GM18951 (cell line): Measurements from ENCODE around the gene FBXO31.

Experiments used
- POLR2A ChIP-seq: IDR thresholded peaks from 4 replicates; pipeline ENCODE4 v1.6.1; 2011; ENCODE audit warnings: mild to moderate bottlenecking; ENCODE audit not compliant: insufficient read length, insufficient read depth; ENCODE audit errors: extremely low read depth
- in situ Hi-C: fragments of 300-500 bp; cut with MboI; formaldehyde crosslinking; loops from one replicate; pipeline ENCODE4 v1.12.0; 2022; ENCODE audit warnings: low sequenced_read_pairs, mixed read lengths, inconsistent platforms; ENCODE audit not compliant: unreplicated experiment

Gene FBXO31

DNA sequence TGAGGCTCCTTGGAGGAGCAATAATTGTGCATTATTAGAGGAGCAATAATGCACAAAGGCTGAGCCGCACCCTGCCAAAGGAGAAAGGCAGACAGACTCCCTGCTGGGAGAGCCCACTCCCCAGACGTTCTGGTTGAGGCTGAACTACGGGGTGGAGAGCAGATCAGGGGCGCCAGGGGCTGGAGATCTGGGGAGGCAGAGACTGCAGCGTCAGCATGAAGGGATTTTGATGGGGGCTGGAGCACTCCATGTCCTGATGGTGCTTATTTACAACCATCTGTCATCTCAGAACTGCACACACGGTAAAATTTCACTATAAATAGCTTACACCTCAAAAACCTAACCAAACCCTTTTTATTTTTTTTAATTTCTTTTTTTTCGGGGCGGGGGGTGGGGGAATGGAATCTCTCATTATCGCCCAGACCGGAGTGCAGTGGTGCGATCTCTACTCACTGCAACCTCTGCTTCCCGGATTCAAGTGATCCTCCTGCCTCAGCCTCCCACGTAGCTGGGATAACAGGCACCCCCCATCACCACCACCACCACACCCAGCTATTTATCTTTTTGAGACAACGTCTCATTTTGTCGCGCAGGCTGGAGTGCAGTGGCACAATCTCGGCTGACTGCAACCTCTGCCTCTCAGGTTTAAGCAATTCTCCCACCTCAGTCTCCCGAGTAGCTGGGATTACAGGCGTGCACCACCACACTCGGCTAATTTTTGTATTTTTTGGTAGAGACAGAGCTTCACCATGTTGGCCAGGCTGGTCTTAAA lies 62.1 kb downstream of the FBXO31 start:
- in situ Hi-C loops = no loop called here
- TF ChIP-seq POLR2A = no peak

DNA sequence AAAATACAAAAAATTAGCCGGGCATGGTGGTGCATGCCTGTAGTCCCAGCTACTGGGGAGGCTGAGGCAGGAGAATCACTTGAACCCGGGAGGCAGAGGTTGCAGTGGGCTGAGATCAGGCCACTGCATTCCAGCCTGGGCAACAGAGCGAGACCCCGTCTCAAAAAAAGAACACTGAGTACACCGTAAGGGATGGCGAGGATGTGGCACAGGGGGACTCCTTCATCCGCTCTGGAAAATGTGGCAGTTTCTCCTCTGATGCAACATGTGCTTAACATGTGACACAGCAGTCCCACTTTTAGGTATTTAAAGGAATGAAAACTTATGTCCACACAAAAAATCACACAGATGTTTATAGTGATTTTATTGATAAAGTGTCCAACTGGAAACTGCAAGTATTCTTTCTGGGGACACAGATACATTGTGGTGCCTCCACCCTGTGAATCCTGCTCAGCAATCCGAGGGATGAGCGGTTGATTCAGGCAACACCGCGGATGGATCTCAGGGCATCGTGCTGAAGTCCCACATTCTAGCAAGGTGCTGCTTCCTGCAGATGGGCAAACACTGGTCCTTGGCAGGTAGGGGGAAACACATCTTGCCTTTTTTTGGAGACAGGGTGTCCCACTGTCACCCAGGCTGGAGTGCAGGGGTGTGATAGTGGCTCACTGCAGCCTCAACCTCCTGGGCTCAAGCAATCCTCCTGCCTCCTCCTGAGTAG lies 62.9 kb downstream of the FBXO31 start:
- no peak for TF ChIP-seq POLR2A
- in situ Hi-C loops = no loop called here

DNA sequence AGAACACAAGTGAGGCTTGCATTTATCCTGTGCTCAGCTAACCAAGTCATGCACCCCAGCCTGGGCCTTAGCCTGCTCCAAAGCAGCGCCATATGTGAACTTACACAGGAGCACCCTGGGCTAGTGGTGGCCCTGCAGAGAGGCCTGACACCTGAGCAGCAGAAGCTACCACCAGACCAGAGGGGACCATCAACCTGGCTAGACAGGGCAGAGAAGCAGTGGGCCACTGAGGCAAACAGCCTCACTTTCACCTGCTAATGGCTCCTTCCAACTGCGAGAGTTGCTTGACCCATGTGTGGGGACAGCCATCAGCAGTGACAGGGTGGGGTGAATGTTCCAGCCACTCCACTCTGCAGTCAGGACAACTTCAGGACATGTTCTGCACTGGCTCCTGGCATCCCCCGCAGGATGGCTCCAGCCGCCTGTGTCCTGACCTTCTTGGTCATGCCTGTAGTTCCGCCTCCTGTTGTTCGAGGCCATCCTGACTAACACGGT lies 63.5 kb downstream of the FBXO31 start:
- in situ Hi-C loops = no loop called here
- TF ChIP-seq POLR2A = no peak

- in situ Hi-C loops = no loop called here
- TF ChIP-seq POLR2A = no peak
Observed at GRCh38 chr16:87319011-87319410, 64.6 kb downstream of the FBXO31 start.

DNA sequence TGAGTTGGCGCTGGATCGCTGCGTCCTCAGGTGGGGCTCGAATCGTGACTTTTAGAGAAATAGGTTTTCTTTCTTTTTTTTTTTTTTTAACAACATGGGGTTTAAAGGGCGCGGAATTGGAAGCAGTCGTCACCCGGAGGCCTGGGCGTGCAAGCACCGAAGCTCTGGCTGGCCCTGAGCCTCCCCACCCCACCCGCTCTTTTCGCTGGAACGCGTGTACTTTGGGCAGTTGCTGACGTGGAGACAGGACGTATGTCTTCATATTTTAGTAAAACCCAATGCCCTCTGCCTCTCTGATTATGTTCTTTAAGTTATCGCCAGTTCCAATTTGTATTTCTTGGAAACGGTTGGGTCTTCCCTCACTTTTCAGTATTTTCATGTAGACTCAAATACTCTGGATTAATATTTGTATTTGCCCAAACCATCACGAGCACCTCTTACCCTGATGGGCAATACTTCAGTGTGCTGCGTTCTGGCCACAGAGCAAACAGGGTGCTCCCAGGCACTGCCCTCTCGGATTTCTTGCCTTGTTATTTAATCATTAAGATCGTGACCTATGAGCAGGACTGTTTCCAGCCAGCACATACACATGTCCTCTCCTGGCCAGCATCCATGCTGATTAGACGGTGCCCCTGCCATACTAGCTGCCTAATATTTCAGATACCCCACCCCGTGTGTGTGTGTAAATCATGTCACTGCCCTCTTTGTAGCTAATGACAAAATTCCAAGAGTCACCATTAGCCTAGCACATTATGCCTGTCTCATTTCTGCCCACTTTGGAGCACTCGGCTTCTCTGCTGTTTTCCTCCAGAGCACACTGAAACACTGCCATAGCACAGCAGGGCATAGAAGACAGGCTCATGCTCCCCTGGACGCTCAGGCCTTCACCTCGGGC lies 65.6 kb downstream of the FBXO31 start:
- in situ Hi-C loops = no loop called here
- TF ChIP-seq POLR2A = no peak

DNA sequence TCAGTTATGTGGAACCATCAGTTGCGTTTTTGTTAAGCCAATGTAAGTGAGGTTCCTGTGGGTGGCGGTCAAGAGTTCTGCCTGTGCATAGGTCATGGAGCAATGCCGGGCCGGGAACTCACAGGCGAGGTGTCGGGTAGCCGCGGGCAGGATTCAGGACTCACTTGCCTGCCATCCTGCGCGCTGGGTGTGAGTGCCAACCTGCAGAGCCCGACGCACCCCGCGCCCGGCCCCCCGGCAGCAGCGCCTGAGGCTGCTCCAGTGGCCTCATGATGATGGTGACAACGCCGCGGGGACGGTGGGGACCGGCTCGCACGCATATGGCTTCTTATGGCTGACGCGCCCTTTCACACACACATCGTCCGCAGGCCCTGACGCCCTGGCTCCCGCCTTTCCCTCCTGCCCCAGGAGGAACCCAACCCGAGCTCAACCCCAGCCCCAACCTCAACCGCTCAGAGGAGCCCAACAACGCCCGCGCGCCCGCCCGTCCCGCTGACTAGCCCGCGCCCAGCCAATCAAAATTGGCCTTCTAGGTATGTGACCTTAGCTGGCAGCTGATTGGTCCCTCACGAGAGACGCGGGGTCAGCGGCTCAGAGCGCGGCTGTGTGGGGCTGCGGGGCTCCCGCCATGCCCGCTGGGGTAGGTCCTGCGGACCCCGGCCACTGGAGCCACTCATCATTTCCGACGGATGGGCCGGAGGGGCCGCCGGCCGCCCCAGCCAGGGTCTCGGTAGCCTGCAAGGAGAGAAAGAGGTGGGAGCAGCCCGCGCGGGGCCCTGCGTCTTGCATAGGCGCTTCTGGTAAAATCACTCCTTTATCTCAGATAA lies 66.4 kb downstream of the FBXO31 start, which contains the start of gene C16orf95:
Gene C16orf95 (minus strand): TSS at position 470 of the 827 bp plus-strand sequence. CDS start 150 bp downstream, at position 320.
- in situ Hi-C loops = no loop called here
- TF ChIP-seq POLR2A = peak; percentile 90

GRCh38 chr16:87316450-87316922 lies 67.1 kb downstream of the FBXO31 start:
- TF ChIP-seq POLR2A = no peak
- in situ Hi-C loops = no loop called here

DNA sequence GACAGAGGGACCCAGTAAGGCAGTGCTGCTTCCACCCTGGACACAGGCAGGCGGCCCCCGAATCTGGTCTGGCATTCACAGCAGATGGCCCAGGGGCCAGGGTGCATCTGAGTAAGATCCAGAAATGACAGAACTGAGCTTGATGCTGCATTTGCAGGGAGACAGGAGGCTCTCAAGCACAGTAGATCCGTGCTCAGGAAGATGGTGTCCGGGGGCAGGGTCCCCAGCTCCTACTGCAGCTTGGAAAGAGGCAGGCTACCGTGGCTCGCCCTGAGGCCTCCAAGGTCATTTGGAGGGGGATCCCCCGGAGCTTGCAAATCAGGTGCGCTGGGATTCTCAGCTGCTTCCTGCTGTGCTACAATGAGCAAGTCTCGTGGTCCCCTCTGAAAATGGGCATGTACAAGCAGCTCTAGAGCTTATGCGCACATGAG lies 68.6 kb downstream of the FBXO31 start:
- no peak for TF ChIP-seq POLR2A
- in situ Hi-C loops = no loop called here

- in situ Hi-C loops = no loop called here
- no peak for TF ChIP-seq POLR2A
Observed at GRCh38 chr16:87312008-87312407, 71.6 kb downstream of the FBXO31 start.

- in situ Hi-C loops = no loop called here
- no peak for TF ChIP-seq POLR2A
Observed at GRCh38 chr16:87311387-87311786, 72.2 kb downstream of the FBXO31 start.

- TF ChIP-seq POLR2A = no peak
- in situ Hi-C loops = no loop called here
Observed at GRCh38 chr16:87310610-87311009, 73.0 kb downstream of the FBXO31 start.

DNA sequence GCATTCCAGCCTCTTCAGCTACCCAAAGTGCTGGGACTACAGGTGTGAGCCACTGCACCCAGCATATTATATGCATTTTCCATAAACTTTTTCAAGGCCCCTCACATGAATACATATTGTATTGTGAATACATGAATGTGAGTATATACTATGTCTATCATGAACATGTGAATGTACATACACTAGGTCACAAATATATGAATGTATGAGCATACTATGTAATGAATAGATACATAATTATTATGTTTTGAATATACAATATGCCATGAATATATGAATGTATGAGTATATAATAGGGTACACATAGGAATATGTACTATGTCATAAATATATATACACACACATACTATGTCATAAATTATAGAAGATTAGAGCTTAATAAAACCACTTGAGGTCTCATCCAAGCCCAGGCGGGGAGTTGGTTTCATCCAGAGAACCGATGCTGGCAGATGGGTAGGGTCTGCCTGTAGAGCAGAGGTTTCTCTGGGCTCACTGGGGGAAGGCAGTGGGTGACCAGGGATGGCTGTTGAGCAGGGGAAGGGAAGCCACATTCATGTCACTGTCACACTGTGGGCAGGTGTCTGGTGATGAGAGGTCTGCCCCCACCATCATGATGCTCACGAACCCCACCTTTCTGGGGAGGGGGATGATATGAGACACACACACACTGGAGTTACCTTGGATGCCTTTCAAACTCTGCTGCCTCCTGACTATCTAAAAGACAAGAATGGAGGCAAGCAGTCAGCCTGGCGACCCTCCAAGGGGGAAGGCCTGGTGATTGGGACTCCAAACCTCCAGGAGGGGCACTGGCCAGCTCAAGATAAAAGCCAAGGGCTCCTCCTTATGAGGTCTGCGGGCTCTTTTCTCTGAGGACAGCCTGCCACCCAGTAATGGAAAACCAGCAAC lies 73.7 kb downstream of the FBXO31 start:
- no peak for TF ChIP-seq POLR2A
- in situ Hi-C loops = no loop called here
